A673 (cell line): ENCODE data around the gene CACNA1G. TPM values are rescaled to one million over a fixed set of nuclear protein-coding genes. Genes with fewer than 3 reads are reported as not detected.

Experiments used
- BruUV-seq: library from RNA; stranded (reverse); fragments of 400-500 nt; replicated peaks from 2 replicates; lab custom pipeline; 2021; lab: Mats Ljungman, UMichigan
- CTCF ChIA-PET: fragments of 300-600 bp; sonication (Branson Sonifier 250); formaldehyde crosslinking; loops from one replicate; lab custom pipeline; 2022; ENCODE audit warnings: antibody characterized with exemption; lab: Charles Lee
- POLR2A ChIA-PET: fragments of 300-600 bp; sonication (Branson Sonifier 250); formaldehyde crosslinking; loops from one replicate; lab custom pipeline; 2022; ENCODE audit warnings: antibody characterized with exemption; ENCODE audit not compliant: low non-redundant PET; lab: Charles Lee
- DNase-seq: peaks from one replicate; pipeline ENCODE4 v3.0.0-alpha.2; 2015; ENCODE audit warnings: low spot score
- H3K27ac ChIP-seq: fragments of 200-600 bp; sonication (generic); 2 replicates; pipeline ENCODE4 v1.5.1; 2016; ENCODE audit warnings: mixed run types, low read depth, mild to moderate bottlenecking, mixed read lengths, antibody characterized with exemption, low read length; ENCODE audit not compliant: poor library complexity, severe bottlenecking
- H3K27me3 ChIP-seq: fragments of 200-600 bp; sonication (generic); replicated peaks from 2 replicates; pipeline ENCODE4 v1.6.1; 2017; ENCODE audit warnings: mixed run types, low read depth, mild to moderate bottlenecking, mixed read lengths, antibody characterized with exemption, low read length; ENCODE audit not compliant: insufficient read depth, poor library complexity
- H3K36me3 ChIP-seq: fragments of 200-600 bp; sonication (generic); 2 replicates; pipeline ENCODE4 v1.6.1; 2016; ENCODE audit warnings: mixed run types, mild to moderate bottlenecking, mixed read lengths, antibody characterized with exemption, low read length; ENCODE audit not compliant: insufficient read depth, poor library complexity, severe bottlenecking
- H3K4me1 ChIP-seq: fragments of 200-600 bp; sonication (generic); 2 replicates; pipeline ENCODE4 v1.6.1; 2017; ENCODE audit warnings: mixed run types, mild to moderate bottlenecking, mixed read lengths, antibody characterized with exemption, low read length; ENCODE audit not compliant: insufficient read depth, poor library complexity, severe bottlenecking
- H3K4me3 ChIP-seq: fragments of 200-600 bp; sonication (generic); 2 replicates; pipeline ENCODE4 v1.5.1; 2016; ENCODE audit warnings: low read depth, mixed run types, mild to moderate bottlenecking, mixed read lengths, low read length; ENCODE audit not compliant: poor library complexity, severe bottlenecking
- H3K9me3 ChIP-seq: fragments of 200-600 bp; sonication (generic); 2 replicates; pipeline ENCODE4 v1.6.1; 2016; ENCODE audit warnings: mixed run types, low read depth, mild to moderate bottlenecking, mixed read lengths, antibody characterized with exemption, low read length; ENCODE audit not compliant: poor library complexity, severe bottlenecking
- EZH2 ChIP-seq: fragments of 200-600 bp; sonication (generic); IDR thresholded peaks from 2 replicates; pipeline ENCODE4 v1.6.1; 2017; ENCODE audit warnings: borderline replicate concordance, low read depth, mild to moderate bottlenecking, mixed read lengths, antibody characterized with exemption, low read length; ENCODE audit not compliant: poor library complexity, severe bottlenecking
- intact Hi-C: fragments of 100-400 bp; cut with micrococcal nuclease; formaldehyde crosslinking; loops from one replicate; pipeline ENCODE4 v1.10.0; 2022; ENCODE audit not compliant: unreplicated experiment
- total RNA-seq: library from RNA; stranded (reverse); gene quantifications from 2 replicates; pipeline ENCODE4 v1.2.3, GENCODE V29; 2021
- TF ChIP-seq, protein P1 (sequence below): fragments of 300-800, 200-600 bp; sonication (generic); conservative IDR thresholded peaks from 2 replicates; pipeline ENCODE4 v1.5.1; 2017; ENCODE audit warnings: low read depth, mild to moderate bottlenecking, antibody characterized with exemption, low read length, moderate library complexity, mixed read lengths

The CACNA1G gene
- total RNA-seq, 1 experiment from 2014 or later = 7.1 TPM

- H3K9me3 ChIP-seq = no peaks in the 10 kb centered on the region
- no peak overlapping the region for H3K27ac ChIP-seq
- BruUV-seq = no TSS peak
- intact Hi-C loops = no loop called here
- peaks cover 10% of the 10 kb centered on the region for H3K27me3 ChIP-seq
- ChIA-PET POLR2A (no interaction called here), CTCF (no interaction called here)
- no peak for DNase-seq
- H3K4me3 ChIP-seq = no peak overlapping the region
- peaks cover 8% of the 10 kb centered on the region for H3K4me1 ChIP-seq
- no peaks in the 10 kb centered on the region for H3K36me3 ChIP-seq
- TF ChIP-seq, protein P1, sequence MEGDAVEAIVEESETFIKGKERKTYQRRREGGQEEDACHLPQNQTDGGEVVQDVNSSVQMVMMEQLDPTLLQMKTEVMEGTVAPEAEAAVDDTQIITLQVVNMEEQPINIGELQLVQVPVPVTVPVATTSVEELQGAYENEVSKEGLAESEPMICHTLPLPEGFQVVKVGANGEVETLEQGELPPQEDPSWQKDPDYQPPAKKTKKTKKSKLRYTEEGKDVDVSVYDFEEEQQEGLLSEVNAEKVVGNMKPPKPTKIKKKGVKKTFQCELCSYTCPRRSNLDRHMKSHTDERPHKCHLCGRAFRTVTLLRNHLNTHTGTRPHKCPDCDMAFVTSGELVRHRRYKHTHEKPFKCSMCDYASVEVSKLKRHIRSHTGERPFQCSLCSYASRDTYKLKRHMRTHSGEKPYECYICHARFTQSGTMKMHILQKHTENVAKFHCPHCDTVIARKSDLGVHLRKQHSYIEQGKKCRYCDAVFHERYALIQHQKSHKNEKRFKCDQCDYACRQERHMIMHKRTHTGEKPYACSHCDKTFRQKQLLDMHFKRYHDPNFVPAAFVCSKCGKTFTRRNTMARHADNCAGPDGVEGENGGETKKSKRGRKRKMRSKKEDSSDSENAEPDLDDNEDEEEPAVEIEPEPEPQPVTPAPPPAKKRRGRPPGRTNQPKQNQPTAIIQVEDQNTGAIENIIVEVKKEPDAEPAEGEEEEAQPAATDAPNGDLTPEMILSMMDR = no peak
- TF ChIP-seq EZH2 = no peak
Observed at GRCh38 chr17:50534222-50534978, 26.1 kb upstream of the CACNA1G start.

- H3K36me3 ChIP-seq = no peaks in the 10 kb centered on the region
- peaks cover 8% of the 10 kb centered on the region for H3K4me1 ChIP-seq
- no peak overlapping the region for H3K27ac ChIP-seq
- TF ChIP-seq EZH2 = no peak
- TF ChIP-seq, protein P1 = no peak
- ChIA-PET POLR2A (interaction anchor here (0.6 kb wide), 1 partner anchor 228 kb away, joined by 3 read pairs; no protein-coding TSS in a partner anchor), CTCF (no interaction called here)
- no TSS peak for BruUV-seq
- no peaks in the 10 kb centered on the region for H3K9me3 ChIP-seq
- intact Hi-C loops = no loop called here
- no peak overlapping the region for H3K4me3 ChIP-seq
- H3K27me3 ChIP-seq = peaks cover 10% of the 10 kb centered on the region
- DNase-seq = no peak
Observed at GRCh38 chr17:50534979-50535326, 25.6 kb upstream of the CACNA1G start.

DNA sequence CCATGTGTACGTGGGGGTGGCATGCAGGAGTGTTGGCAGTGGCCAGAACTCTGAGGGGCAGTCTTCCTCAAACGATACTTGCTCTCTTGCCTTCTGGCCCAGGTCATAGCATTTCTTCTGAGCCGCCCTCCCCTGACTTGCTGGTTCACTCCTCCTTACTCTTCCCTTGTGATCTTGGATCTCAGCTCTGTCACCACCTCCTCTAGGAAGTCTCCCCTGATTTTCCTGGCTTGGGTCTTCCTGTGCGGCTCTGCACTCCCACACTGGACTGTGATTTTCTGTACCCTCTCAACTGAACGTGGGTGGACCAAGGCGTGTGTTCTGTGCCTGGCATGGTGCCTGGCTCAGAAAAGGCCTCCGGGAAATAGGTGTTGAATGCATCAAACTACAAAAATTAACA is 25.1 kb upstream of the CACNA1G start:
- ChIA-PET CTCF (no interaction called here), POLR2A (interaction anchor here (0.6 kb wide), 1 partner anchor 228 kb away, joined by 3 read pairs; no protein-coding TSS in a partner anchor)
- H3K27me3 ChIP-seq = peaks cover 10% of the 10 kb centered on the region
- no peaks in the 10 kb centered on the region for H3K36me3 ChIP-seq
- H3K27ac ChIP-seq = no peak overlapping the region
- H3K9me3 ChIP-seq = no peaks in the 10 kb centered on the region
- no peak for TF ChIP-seq EZH2
- TF ChIP-seq, protein P1 = no peak
- DNase-seq = no peak
- H3K4me3 ChIP-seq = no peak overlapping the region
- no TSS peak for BruUV-seq
- intact Hi-C loops = no loop called here
- peaks cover 8% of the 10 kb centered on the region for H3K4me1 ChIP-seq
